ENCODE measurements around the gene PPP1R2B.
"Not testable (repeated sequence)": the region's sequence is repeated elsewhere in the genome, so short reads cannot be mapped to it uniquely, and the experiment has no call there.

Gene PPP1R2B

GRCh38 chr5:156850206-156850751 lies at the start of gene PPP1R2B:
PPP1R2B (plus strand) TSS chr5:156850295; CDS start chr5:156850563, 268 bp downstream.
- no peak for FAIRE-seq

GRCh38 chr5:156800929-156801328 lies 49.2 kb upstream of the PPP1R2B start:
- FAIRE-seq: no peak

GRCh38 chr5:156802501-156802900 lies 47.6 kb upstream of the PPP1R2B start:
- FAIRE-seq: no peak

GRCh38 chr5:156803404-156803803 lies 46.7 kb upstream of the PPP1R2B start:
- no peak for FAIRE-seq

GRCh38 chr5:156812959-156813358 lies 37.1 kb upstream of the PPP1R2B start:
- FAIRE-seq: no peak

- no peak for FAIRE-seq
Observed at GRCh38 chr5:156815988-156816599, 34.0 kb upstream of the PPP1R2B start.

- FAIRE-seq: no peak
Observed at GRCh38 chr5:156819537-156819936, 30.6 kb upstream of the PPP1R2B start.

- no peak for FAIRE-seq
Observed at GRCh38 chr5:156819967-156820581, 30.0 kb upstream of the PPP1R2B start.

GRCh38 chr5:156824241-156824640 lies 25.9 kb upstream of the PPP1R2B start:
- no peak for FAIRE-seq

- no peak for FAIRE-seq
Observed at GRCh38 chr5:156824800-156825199, 25.3 kb upstream of the PPP1R2B start.

- no peak for FAIRE-seq
Observed at GRCh38 chr5:156825688-156826087, 24.4 kb upstream of the PPP1R2B start.

GRCh38 chr5:156826150-156826549 lies 23.9 kb upstream of the PPP1R2B start:
- FAIRE-seq: no peak

- FAIRE-seq: no peak
Observed at GRCh38 chr5:156834916-156835315, 15.2 kb upstream of the PPP1R2B start.

GRCh38 chr5:156835905-156836304 lies 14.2 kb upstream of the PPP1R2B start:
- FAIRE-seq: no peak

- no peak for FAIRE-seq
Observed at GRCh38 chr5:156836846-156837245, 13.2 kb upstream of the PPP1R2B start.

- FAIRE-seq: no peak
Observed at GRCh38 chr5:156838961-156839360, 11.1 kb upstream of the PPP1R2B start.

- no peak for FAIRE-seq
Observed at GRCh38 chr5:156841737-156842136, 8.4 kb upstream of the PPP1R2B start.

GRCh38 chr5:156846914-156847313 lies 3.2 kb upstream of the PPP1R2B start:
- no peak for FAIRE-seq

GRCh38 chr5:156848447-156848846 lies 1.6 kb upstream of the PPP1R2B start:
- not testable (repeated sequence) for FAIRE-seq

GRCh38 chr5:156851880-156852279 lies 1.8 kb downstream of the PPP1R2B start:
- no peak for FAIRE-seq

- FAIRE-seq: not testable (repeated sequence)
Observed at GRCh38 chr5:156853055-156853454, 3.0 kb downstream of the PPP1R2B start.

- FAIRE-seq: no peak
Observed at GRCh38 chr5:156865427-156865826, 15.3 kb downstream of the PPP1R2B start.

- no peak for FAIRE-seq
Observed at GRCh38 chr5:156870498-156870839, 20.4 kb downstream of the PPP1R2B start.

GRCh38 chr5:156871212-156871611 lies 21.1 kb downstream of the PPP1R2B start:
- FAIRE-seq: no peak
